ENCODE data around the gene TMEM45A.

The TMEM45A gene

GRCh38 chr3:100545371-100545770 is 53.0 kb downstream of the TMEM45A start:
- TF ChIP-seq, protein P1, sequence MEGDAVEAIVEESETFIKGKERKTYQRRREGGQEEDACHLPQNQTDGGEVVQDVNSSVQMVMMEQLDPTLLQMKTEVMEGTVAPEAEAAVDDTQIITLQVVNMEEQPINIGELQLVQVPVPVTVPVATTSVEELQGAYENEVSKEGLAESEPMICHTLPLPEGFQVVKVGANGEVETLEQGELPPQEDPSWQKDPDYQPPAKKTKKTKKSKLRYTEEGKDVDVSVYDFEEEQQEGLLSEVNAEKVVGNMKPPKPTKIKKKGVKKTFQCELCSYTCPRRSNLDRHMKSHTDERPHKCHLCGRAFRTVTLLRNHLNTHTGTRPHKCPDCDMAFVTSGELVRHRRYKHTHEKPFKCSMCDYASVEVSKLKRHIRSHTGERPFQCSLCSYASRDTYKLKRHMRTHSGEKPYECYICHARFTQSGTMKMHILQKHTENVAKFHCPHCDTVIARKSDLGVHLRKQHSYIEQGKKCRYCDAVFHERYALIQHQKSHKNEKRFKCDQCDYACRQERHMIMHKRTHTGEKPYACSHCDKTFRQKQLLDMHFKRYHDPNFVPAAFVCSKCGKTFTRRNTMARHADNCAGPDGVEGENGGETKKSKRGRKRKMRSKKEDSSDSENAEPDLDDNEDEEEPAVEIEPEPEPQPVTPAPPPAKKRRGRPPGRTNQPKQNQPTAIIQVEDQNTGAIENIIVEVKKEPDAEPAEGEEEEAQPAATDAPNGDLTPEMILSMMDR (IDR thresholded peaks at IDR 0.05) = no peak

DNA sequence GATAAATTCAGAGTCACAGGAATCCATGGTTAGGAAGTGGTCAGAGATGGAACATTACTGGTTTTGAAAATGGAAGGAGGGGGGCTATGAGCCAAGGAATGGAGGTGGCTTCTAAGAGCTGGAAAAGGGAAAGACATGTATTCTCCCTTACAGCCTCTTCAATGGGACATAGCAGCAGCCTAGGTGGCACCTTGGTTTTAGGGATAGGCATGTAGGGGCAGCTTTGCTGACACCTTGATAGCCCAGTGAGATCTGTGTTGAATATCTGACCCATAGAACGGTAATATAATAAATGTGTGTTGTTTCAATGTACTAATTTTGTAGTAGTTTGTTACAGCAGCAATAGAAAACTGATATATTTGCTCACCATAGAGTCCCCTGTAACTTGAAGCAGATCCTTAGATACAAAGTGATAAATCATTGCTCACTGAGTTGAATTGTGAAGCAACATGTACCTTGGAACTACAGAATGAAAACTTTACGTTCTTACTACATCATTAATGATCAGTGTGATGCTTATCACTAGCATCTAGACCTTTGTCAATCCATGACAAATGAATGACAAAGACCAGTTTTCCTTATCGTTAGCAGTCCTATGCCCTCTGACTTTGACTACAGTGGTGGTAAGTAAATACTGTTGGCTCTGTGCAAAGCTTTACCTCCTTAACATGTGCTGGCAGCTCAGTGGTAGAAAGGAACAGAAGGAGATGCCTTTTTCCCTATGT is 53.8 kb downstream of the TMEM45A start:
- TF ChIP-seq, protein P1 (IDR thresholded peaks at IDR 0.05) = no peak

- TF ChIP-seq, protein P1 (IDR thresholded peaks at IDR 0.05) = no peak
These were observed 55.6 kb downstream of the TMEM45A start for GRCh38 chr3:100548053-100548452.

- TF ChIP-seq, protein P1 (IDR thresholded peaks at IDR 0.05) = no peak
These were observed 61.4 kb downstream of the TMEM45A start for GRCh38 chr3:100553618-100554372.

DNA sequence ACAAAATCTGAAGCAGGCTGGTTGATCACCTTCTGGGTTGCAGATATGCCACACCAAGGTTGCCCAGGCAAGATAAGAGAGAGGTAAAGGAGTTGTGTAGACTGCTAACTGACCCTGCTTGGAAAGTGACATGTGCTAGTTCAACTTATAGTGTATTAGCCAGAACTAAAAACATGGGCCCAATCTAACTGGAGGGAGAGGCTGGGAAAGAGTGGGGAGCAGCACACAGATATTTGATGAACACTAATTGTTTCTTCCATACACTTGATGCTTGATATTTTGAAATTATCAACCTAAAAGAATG is 61.9 kb downstream of the TMEM45A start:
- TF ChIP-seq, protein P1 (IDR thresholded peaks at IDR 0.05) = no peak

- TF ChIP-seq, protein P1 (IDR thresholded peaks at IDR 0.05) = no peak
These were observed 64.4 kb downstream of the TMEM45A start for GRCh38 chr3:100556673-100557310.

GRCh38 chr3:100558233-100558632 is 65.8 kb downstream of the TMEM45A start:
- TF ChIP-seq, protein P1 (IDR thresholded peaks at IDR 0.05) = no peak

Measured in LNCAP (cell line).